H1 (cell line): ENCODE results near the gene BRCA1. TPM values are rescaled to one million over a fixed set of nuclear protein-coding genes. Genes with fewer than 3 reads are reported as not detected.

ENCODE experiments used
- ATF2 ChIP-seq: IDR thresholded peaks from 2 replicates; pipeline ENCODE4 v1.6.1; 2012; ENCODE audit warnings: low read length, inconsistent platforms
- BCL11A ChIP-seq, 2 experiments: IDR thresholded peaks; one replicate each; pipeline ENCODE4 v1.6.1; 2011; ENCODE audit warnings: low read depth in 2 of 2, low read length in 2 of 2, mild to moderate bottlenecking in 2 of 2
- BRCA1 ChIP-seq: IDR thresholded peaks from 2 replicates; pipeline ENCODE4 v1.6.1; 2012; ENCODE audit warnings: low read depth, low read length, improper control_type of control experiment
- E2F6 ChIP-seq: IDR thresholded peaks from 2 replicates; pipeline ENCODE4 v1.6.1; 2012; ENCODE audit warnings: inconsistent platforms
- EGR1 ChIP-seq: IDR thresholded peaks from 2 replicates; pipeline ENCODE4 v1.6.1; 2011; ENCODE audit warnings: low read depth, low read length, borderline replicate concordance
- POLR2A ChIP-seq, 2 experiments: IDR thresholded peaks; 1 replicate in 1 of 2; 2 replicates in 1 of 2; pipeline ENCODE4 v1.6.1; 2011; ENCODE audit warnings: low read depth in 2 of 2, low read length in 2 of 2, mild to moderate bottlenecking in 2 of 2; ENCODE audit errors: control extremely low read depth in 1 of 2
- POLR2AphosphoS5 ChIP-seq: IDR thresholded peaks from 2 replicates; pipeline ENCODE4 v1.6.1; 2011; ENCODE audit warnings: low read depth, low read length
- RAD21 ChIP-seq, 2 experiments: IDR thresholded peaks in 1 of 2; conservative IDR thresholded peaks in 1 of 2; 2 replicates each; pipeline ENCODE4 v1.6.1; 2011; ENCODE audit warnings: low read depth in 2 of 2, low read length in 2 of 2, improper control_type of control experiment in 1 of 2, inconsistent platforms in 1 of 2, mild to moderate bottlenecking in 1 of 2, moderate library complexity in 1 of 2
- RBBP5 ChIP-seq: IDR thresholded peaks from 2 replicates; pipeline ENCODE4 v1.7.1; 2012; ENCODE audit warnings: low read depth, mild to moderate bottlenecking, inconsistent platforms, low read length, moderate library complexity, borderline replicate concordance
- RFX5 ChIP-seq: IDR thresholded peaks from 2 replicates; pipeline ENCODE4 v1.6.1; 2011; ENCODE audit warnings: low read depth, low read length, improper control_type of control experiment, borderline replicate concordance
- RNF2 ChIP-seq: fragments of 200-900, 300-1000 bp; sonication (generic); IDR thresholded peaks from 2 replicates; pipeline ENCODE4 v1.7.1; 2016; ENCODE audit warnings: borderline replicate concordance, low read depth, mild to moderate bottlenecking, antibody characterized with exemption, low read length; ENCODE audit not compliant: poor library complexity, severe bottlenecking; ENCODE audit errors: missing control alignments
- SIX5 ChIP-seq: IDR thresholded peaks from 2 replicates; pipeline ENCODE4 v1.6.1; 2011; ENCODE audit warnings: mild to moderate bottlenecking, low read depth, low read length
- TBP ChIP-seq: IDR thresholded peaks from 2 replicates; pipeline ENCODE4 v1.6.1; 2011; ENCODE audit warnings: low read depth, low read length, improper control_type of control experiment
- TCF12 ChIP-seq: IDR thresholded peaks from 2 replicates; pipeline ENCODE4 v1.6.1; 2011; ENCODE audit warnings: low read depth, mild to moderate bottlenecking, low read length
- TEAD4 ChIP-seq: IDR thresholded peaks from 2 replicates; pipeline ENCODE4 v1.6.1; 2012; ENCODE audit warnings: low read depth, low read length, inconsistent platforms, mixed read lengths
- YY1 ChIP-seq: IDR thresholded peaks from 2 replicates; pipeline ENCODE4 v1.6.1; 2011; ENCODE audit warnings: low read depth, mild to moderate bottlenecking, low read length
- polyA plus RNA-seq, 7 experiments: library from polyadenylated mRNA; depleted of rRNA in 3 of 7; stranded (reverse) in 5 of 7; unstranded in 2 of 7; fragments of >200 nt in 5 of 7; fragments of 200-250 nt in 2 of 7; gene quantifications; 1 replicate in 5 of 7; 2 replicates in 1 of 7; 4 replicates in 1 of 7; pipeline versions ENCODE4 v1.2.1 to v1.2.3, GENCODE V29; 2011 to 2013; ENCODE audit warnings: missing spikeins in 2 of 7, mixed read lengths in 2 of 7
- total RNA-seq: library from RNA; stranded (reverse); fragmentation: NEBNext Ultra II Directional; extraction: Animal tissue kit (Norgen Biotek cat#: 25700); gene quantifications from 2 replicates; pipeline ENCODE4 v1.2.1, GENCODE V29; 2021

The BRCA1 gene
- total and polyA plus RNA-seq, 2 of the 8 experiments (the other 6 are each of a cell fraction or from before 2014, with no cell fraction given) = 30.7 to 39.2 TPM

- TF ChIP-seq TBP (peak; percentile 92), RFX5 (peak; percentile 19; the same call in 1 of the 2 replicates), TEAD4 (peak; percentile 84), TCF12 (0 out of 2 replicates have a peak, but pooled peaks have one; percentile 46), BCL11A (IDR thresholded peaks at IDR 0.05; ENCODE audit: low read depth in 2 of 2, low read length in 2 of 2) (no peak), SIX5 (peak; percentile 37; the same call in 1 of the 2 replicates), BRCA1 (peak; percentile 25; the same call in 1 of the 2 replicates), POLR2AphosphoS5 (peak; percentile 91), ATF2 (peak; percentile 73; the same call in 1 of the 2 replicates), YY1 (no peak), RAD21 (IDR thresholded peaks at IDR 0.05 in 1 of 2, conservative IDR thresholded peaks at IDR 0.05 in 1 of 2; ENCODE audit: low read depth in 2 of 2, low read length in 2 of 2) (peak; percentile 55 to 62), E2F6 (peak; percentile 72), POLR2A (IDR thresholded peaks at IDR 0.05; ENCODE audit: control extremely low read depth in 1 of 2, low read depth in 2 of 2, low read length in 2 of 2) (peak; percentile 71 to 98), EGR1 (peak; percentile 36; the same call in 1 of the 2 replicates), RNF2 (no peak), RBBP5 (no peak)
- TF ChIP-seq, all 59 proteins: peak for 34
These were observed 126.9 kb downstream of the BRCA1 start, which contains the start of gene RPL27 (continued) for GRCh38 chr17:42997984-42998938.
